Mesenchymal stem cell (in vitro differentiated cells and primary cell): ENCODE measurements around the gene GPR150. TPM values are rescaled to one million over a fixed set of nuclear protein-coding genes. Genes with fewer than 3 reads are reported as not detected.

Experiments used
- DNase-seq: peaks from one replicate; pipeline ENCODE4 v3.0.0-alpha.2; 2013
- H2AFZ ChIP-seq: one replicate; pipeline ENCODE4 v1.6.1; 2013; ENCODE audit warnings: low read depth, mild to moderate bottlenecking, control low read depth, inconsistent platforms, low read length, moderate library complexity
- H2AK5ac ChIP-seq: 2 replicates; pipeline ENCODE4 v1.6.1; 2013; ENCODE audit warnings: low read length, moderate library complexity, mild to moderate bottlenecking, inconsistent platforms; ENCODE audit not compliant: severe bottlenecking
- H2BK120ac ChIP-seq: one replicate; pipeline ENCODE4 v1.6.1; 2013; ENCODE audit warnings: low read depth, mild to moderate bottlenecking, inconsistent platforms, low read length, moderate library complexity
- H2BK12ac ChIP-seq, 2 experiments: one replicate each; pipeline ENCODE4 v1.6.1; 2013; ENCODE audit warnings: inconsistent platforms in 2 of 2, low read length in 2 of 2, mild to moderate bottlenecking in 2 of 2, moderate library complexity in 2 of 2, control low read depth in 1 of 2
- H2BK15ac ChIP-seq: one replicate; pipeline ENCODE4 v1.6.1; 2013; ENCODE audit warnings: mild to moderate bottlenecking, low read depth, inconsistent platforms; ENCODE audit not compliant: poor library complexity, severe bottlenecking
- H2BK5ac ChIP-seq: 2 replicates; pipeline ENCODE4 v1.6.1; 2013; ENCODE audit warnings: low read depth, mild to moderate bottlenecking, low read length, control low read depth, inconsistent platforms; ENCODE audit not compliant: poor library complexity, severe bottlenecking
- H3K14ac ChIP-seq, 2 experiments: one replicate each; pipeline ENCODE4 v1.6.1; 2013; ENCODE audit warnings: inconsistent platforms in 2 of 2, low read length in 2 of 2, control low read depth in 1 of 2, mild to moderate bottlenecking in 1 of 2, moderate library complexity in 1 of 2
- H3K18ac ChIP-seq, 2 experiments: one replicate each; pipeline ENCODE4 v1.6.1; 2013; ENCODE audit warnings: inconsistent platforms in 2 of 2, low read length in 2 of 2, control low read depth in 1 of 2, low read depth in 1 of 2, mild to moderate bottlenecking in 1 of 2
- H3K23ac ChIP-seq, 2 experiments: one replicate each; pipeline ENCODE4 v1.6.1; 2013; ENCODE audit warnings: inconsistent platforms in 2 of 2, low read length in 2 of 2, mild to moderate bottlenecking in 2 of 2, moderate library complexity in 2 of 2, control low read depth in 1 of 2
- H3K27ac ChIP-seq: 2 replicates; pipeline ENCODE4 v1.5.1; 2013; ENCODE audit warnings: mild to moderate bottlenecking, moderate library complexity, low read length, control low read depth, inconsistent platforms; ENCODE audit not compliant: poor library complexity, severe bottlenecking
- H3K27me3 ChIP-seq, 2 experiments: 2 replicates each; pipeline versions ENCODE4 v1.6.1 to v1.7.0; 2013; ENCODE audit warnings: low read length in 2 of 2, mild to moderate bottlenecking in 2 of 2, moderate library complexity in 2 of 2, control low read depth in 1 of 2, inconsistent platforms in 1 of 2; ENCODE audit not compliant: control insufficient read depth in 1 of 2, insufficient read depth in 1 of 2
- H3K36me3 ChIP-seq, 2 experiments: 2 replicates each; pipeline versions ENCODE4 v1.6.1 to v1.7.0; 2013; ENCODE audit warnings: low read length in 2 of 2, control low read depth in 1 of 2, inconsistent platforms in 1 of 2, low read depth in 1 of 2, mild to moderate bottlenecking in 1 of 2; ENCODE audit not compliant: insufficient read depth in 2 of 2, control insufficient read depth in 1 of 2
- H3K4ac ChIP-seq, 2 experiments: one replicate each; pipeline ENCODE4 v1.6.1; 2013; ENCODE audit warnings: inconsistent platforms in 2 of 2, low read length in 2 of 2, mild to moderate bottlenecking in 2 of 2, moderate library complexity in 2 of 2, control low read depth in 1 of 2, low read depth in 1 of 2
- H3K4me1 ChIP-seq: 2 replicates; pipeline ENCODE4 v1.6.1; 2013; ENCODE audit warnings: low read depth, low read length, control low read depth; ENCODE audit not compliant: control insufficient read depth, insufficient read depth
- H3K4me2 ChIP-seq: 2 replicates; pipeline ENCODE4 v1.6.1; 2013; ENCODE audit warnings: low read length, mild to moderate bottlenecking, inconsistent platforms; ENCODE audit not compliant: poor library complexity, severe bottlenecking
- H3K4me3 ChIP-seq, 2 experiments: 2 replicates each; pipeline versions ENCODE4 v1.5.1 to v1.7.0; 2013; ENCODE audit warnings: low read length in 2 of 2, mild to moderate bottlenecking in 2 of 2, control low read depth in 1 of 2, low read depth in 1 of 2; ENCODE audit not compliant: insufficient read depth in 1 of 2
- H3K79me1 ChIP-seq: replicated peaks from 2 replicates; pipeline ENCODE4 v1.6.1; 2013; ENCODE audit warnings: mild to moderate bottlenecking, control low read depth, low read length, inconsistent platforms; ENCODE audit not compliant: poor library complexity, severe bottlenecking
- H3K9ac ChIP-seq: 2 replicates; pipeline ENCODE4 v1.7.0; 2013; ENCODE audit warnings: mild to moderate bottlenecking, low read length, moderate library complexity
- H3K9me3 ChIP-seq: 2 replicates; pipeline ENCODE4 v1.7.0; 2013; ENCODE audit warnings: mild to moderate bottlenecking, low read length; ENCODE audit not compliant: control insufficient read depth
- H4K8ac ChIP-seq: one replicate; pipeline ENCODE4 v1.6.1; 2013; ENCODE audit warnings: inconsistent platforms, mild to moderate bottlenecking, low read length, moderate library complexity
- H4K91ac ChIP-seq: one replicate; pipeline ENCODE4 v1.6.1; 2013; ENCODE audit warnings: mild to moderate bottlenecking, low read length, inconsistent platforms
- WGBS: methylation state at CpG from one replicate; pipeline ENCODE4 v1.1.7; 2013; ENCODE audit warnings: mixed read lengths; 5-methylcytosine and 5-hydroxymethylcytosine counted together
- polyA plus RNA-seq, 2 experiments: library from polyadenylated mRNA; stranded (reverse); fragments of 200-250 nt; gene quantifications; one replicate each; pipeline ENCODE4 v1.2.3, GENCODE V29; 2013

The GPR150 gene
- 0.36 TPM for polyA plus RNA-seq (2013, experiment 1 of 2)
- 0.48 TPM for polyA plus RNA-seq (2013, experiment 2 of 2)

DNA sequence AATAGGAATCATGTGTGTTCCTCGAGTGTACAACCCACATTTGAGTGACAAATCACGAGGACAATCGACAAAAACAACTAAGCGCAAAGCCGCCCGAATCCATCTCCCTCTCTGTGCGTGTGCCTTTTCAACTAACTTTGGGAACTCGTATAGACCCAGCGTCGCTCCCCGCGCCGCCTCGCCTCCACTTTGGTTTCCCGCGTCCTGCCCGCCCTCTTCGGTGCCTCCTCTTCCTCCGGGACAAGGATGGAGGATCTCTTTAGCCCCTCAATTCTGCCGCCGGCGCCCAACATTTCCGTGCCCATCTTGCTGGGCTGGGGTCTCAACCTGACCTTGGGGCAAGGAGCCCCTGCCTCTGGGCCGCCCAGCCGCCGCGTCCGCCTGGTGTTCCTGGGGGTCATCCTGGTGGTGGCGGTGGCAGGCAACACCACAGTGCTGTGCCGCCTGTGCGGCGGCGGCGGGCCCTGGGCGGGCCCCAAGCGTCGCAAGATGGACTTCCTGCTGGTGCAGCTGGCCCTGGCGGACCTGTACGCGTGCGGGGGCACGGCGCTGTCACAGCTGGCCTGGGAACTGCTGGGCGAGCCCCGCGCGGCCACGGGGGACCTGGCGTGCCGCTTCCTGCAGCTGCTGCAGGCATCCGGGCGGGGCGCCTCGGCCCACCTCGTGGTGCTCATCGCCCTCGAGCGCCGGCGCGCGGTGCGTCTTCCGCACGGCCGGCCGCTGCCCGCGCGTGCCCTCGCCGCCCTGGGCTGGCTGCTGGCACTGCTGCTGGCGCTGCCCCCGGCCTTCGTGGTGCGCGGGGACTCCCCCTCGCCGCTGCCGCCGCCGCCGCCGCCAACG is at the start of gene GPR150:
Gene GPR150, plus strand, starts transcription at position 58 of the 840 bp plus-strand sequence. Its CDS starts 189 bp downstream, at position 247.
- Histone ChIP-seq H3K4me1 (peaks cover 19% of the 10 kb centered on the region), H3K14ac (peak within 1 kb of the TSS in 1 of 2 experiments; percentile 93)

DNA sequence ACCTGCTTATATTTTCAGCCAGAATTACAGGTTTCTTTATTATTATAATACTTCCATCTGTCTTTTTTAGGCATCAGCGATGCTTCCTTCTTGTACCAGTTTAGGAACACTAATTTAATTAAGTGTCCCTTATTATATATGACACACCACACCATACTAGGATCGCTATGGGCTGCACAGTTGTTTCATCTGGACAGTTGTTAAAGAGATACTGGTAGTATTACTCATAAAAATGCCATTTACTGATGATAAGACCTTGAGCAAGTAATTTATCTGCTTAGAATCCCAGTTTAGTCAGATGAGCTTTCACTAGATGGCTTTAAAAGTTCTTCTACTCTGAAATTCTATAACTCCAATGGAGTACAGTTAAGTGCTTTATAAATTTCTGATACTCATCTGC is 47.9 kb upstream of the GPR150 start:
- Histone ChIP-seq H3K14ac (no peak overlapping the region), H3K9ac (no peak overlapping the region), H3K79me1 (peaks cover 6% of the 10 kb centered on the region), H2AFZ (no peak overlapping the region), H3K4me1 (no peaks in the 10 kb centered on the region), H2BK12ac (no peak overlapping the region), H2BK120ac (no peak overlapping the region), H3K4me2 (no peak overlapping the region), H3K36me3 (peaks cover 0 to 30% of the 10 kb centered on the region in 2 experiments), H3K27ac (no peak overlapping the region), H2BK15ac (no peak overlapping the region), H3K4me3 (no peak overlapping the region), H2BK5ac (no peak overlapping the region), H3K27me3 (no peaks in the 10 kb centered on the region), H3K9me3 (no peaks in the 10 kb centered on the region), H2AK5ac (no peak overlapping the region), H4K91ac (no peak overlapping the region), H3K4ac (no peak overlapping the region), H3K18ac (no peak overlapping the region), H4K8ac (no peak overlapping the region), H3K23ac (no peak overlapping the region)
- no peak for DNase-seq
- WGBS, result no CpG with 5 or more reads among the region's 2 CpGs

More for the DNA sequence above, at the start of gene GPR150:
- H3K79me1 ChIP-seq, result no peaks in the 10 kb centered on the region
- H3K4me3 ChIP-seq, result peak within 1 kb of the TSS; percentile 66 to 78
- peak within 1 kb of the TSS; percentile 95 for H4K8ac ChIP-seq
- H3K9me3 ChIP-seq, result no peaks in the 10 kb centered on the region
- DNase-seq, result peak; percentile 59
- H2AFZ ChIP-seq, result peak within 1 kb of the TSS; percentile 99
- peak within 1 kb of the TSS; percentile 94 for H2BK15ac ChIP-seq
- WGBS, result 2% methylated on average over 67 of the region's 85 CpGs
- H4K91ac ChIP-seq, result peak within 1 kb of the TSS; percentile 86
- H3K18ac ChIP-seq, result peak within 1 kb of the TSS; percentile 79 to 93
- peak within 1 kb of the TSS; percentile 100 for H3K4me2 ChIP-seq
- peaks cover 0 to 8% of the 10 kb centered on the region in 2 experiments for H3K36me3 ChIP-seq
- H3K23ac ChIP-seq, result peak within 1 kb of the TSS; percentile 51 to 98
- H3K4ac ChIP-seq, result peak within 1 kb of the TSS; percentile 64 to 83
- H2BK120ac ChIP-seq, result peak within 1 kb of the TSS; percentile 73
- peaks cover 0 to 6% of the 10 kb centered on the region in 2 experiments for H3K27me3 ChIP-seq
- peak within 1 kb of the TSS; percentile 39 to 85 for H2BK12ac ChIP-seq
- H3K9ac ChIP-seq, result peak within 1 kb of the TSS; percentile 84
- H3K27ac ChIP-seq, result no peak within 1 kb of the TSS
- no peak within 1 kb of the TSS for H2AK5ac ChIP-seq
- H2BK5ac ChIP-seq, result no peak within 1 kb of the TSS

DNA sequence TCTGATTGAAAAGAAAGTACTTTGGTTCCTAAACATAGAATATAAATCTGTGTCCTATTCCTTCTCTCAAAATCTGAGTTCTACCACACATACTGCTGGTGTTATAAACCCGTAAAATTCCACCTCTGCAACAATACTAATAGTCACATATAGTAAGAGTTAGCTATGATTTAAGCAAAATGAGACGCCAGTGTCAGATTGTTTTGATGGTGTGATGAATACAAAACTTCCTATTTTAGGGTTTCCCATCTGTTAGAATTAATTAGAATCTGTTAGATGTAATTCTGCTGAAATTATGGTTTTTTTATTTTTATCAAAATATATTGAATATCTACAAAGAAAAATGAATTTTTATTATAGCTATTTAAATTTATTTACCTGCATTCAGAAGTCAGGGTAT is 38.3 kb upstream of the GPR150 start:
- Histone ChIP-seq H4K8ac (no peak overlapping the region), H2AFZ (no peak overlapping the region), H3K4me2 (no peak overlapping the region), H3K27ac (no peak overlapping the region), H3K4me3 (no peak overlapping the region), H3K79me1 (peaks cover 2% of the 10 kb centered on the region), H2BK120ac (no peak overlapping the region), H3K23ac (no peak overlapping the region), H4K91ac (no peak overlapping the region), H3K18ac (no peak overlapping the region), H2BK15ac (no peak overlapping the region), H3K4ac (no peak overlapping the region), H3K36me3 (peaks cover 0 to 14% of the 10 kb centered on the region in 2 experiments), H2BK12ac (no peak overlapping the region), H3K4me1 (no peaks in the 10 kb centered on the region), H2AK5ac (no peak overlapping the region), H3K27me3 (no peaks in the 10 kb centered on the region), H3K9me3 (no peaks in the 10 kb centered on the region), H2BK5ac (no peak overlapping the region), H3K9ac (no peak overlapping the region), H3K14ac (no peak overlapping the region)
- no CpG with 5 or more reads among the region's 2 CpGs for WGBS
- no peak for DNase-seq

DNA sequence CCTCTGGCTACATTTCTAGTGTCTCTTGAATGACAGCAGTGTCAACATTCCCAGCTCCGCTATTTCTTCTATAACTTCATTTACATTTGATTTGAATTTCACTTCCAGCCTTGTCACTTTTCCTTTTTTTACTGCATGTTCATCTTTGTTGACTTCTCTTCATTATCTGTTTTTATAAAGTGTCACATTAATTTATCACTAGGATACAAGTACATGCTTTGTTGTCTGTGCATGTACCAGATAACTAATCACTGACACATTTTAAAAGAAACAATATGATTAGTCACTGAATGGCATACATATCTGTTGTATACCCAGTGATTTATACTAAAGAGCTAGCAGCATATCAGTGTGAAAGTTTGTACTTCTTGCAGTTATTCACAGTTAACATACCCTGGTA is 35.9 kb upstream of the GPR150 start:
- no peak overlapping the region for H2BK120ac ChIP-seq
- DNase-seq, result no peak
- no peak overlapping the region for H2BK5ac ChIP-seq
- no peaks in the 10 kb centered on the region for H3K4me1 ChIP-seq
- H3K79me1 ChIP-seq, result no peaks in the 10 kb centered on the region
- H3K27me3 ChIP-seq, result no peaks in the 10 kb centered on the region
- H3K36me3 ChIP-seq, result peaks cover 0 to 17% of the 10 kb centered on the region in 2 experiments
- no peak overlapping the region for H3K18ac ChIP-seq
- no peak overlapping the region for H3K4me2 ChIP-seq
- H3K9me3 ChIP-seq, result no peaks in the 10 kb centered on the region
- H4K8ac ChIP-seq, result no peak overlapping the region
- no peak overlapping the region for H3K4me3 ChIP-seq
- no peak overlapping the region for H3K23ac ChIP-seq
- H3K4ac ChIP-seq, result no peak overlapping the region
- 92% methylated on average over 1 of the region's 1 CpG for WGBS
- H4K91ac ChIP-seq, result no peak overlapping the region
- no peak overlapping the region for H2BK12ac ChIP-seq
- no peak overlapping the region for H2BK15ac ChIP-seq
- H2AFZ ChIP-seq, result no peak overlapping the region
- no peak overlapping the region for H3K9ac ChIP-seq
- no peak overlapping the region for H2AK5ac ChIP-seq
- no peak overlapping the region for H3K27ac ChIP-seq
- H3K14ac ChIP-seq, result no peak overlapping the region
